B cell (primary cell): ENCODE measurements around the gene CHTOP.

Source experiments
- CTCF ChIP-seq: fragments of 200-600 bp; IDR thresholded peaks from one replicate; pipeline ENCODE4 v1.8.0; 2022; ENCODE audit warnings: antibody characterized with exemption, mild to moderate bottlenecking
- EZH2 ChIP-seq: IDR thresholded peaks from 2 replicates; pipeline ENCODE4 v1.6.1; 2012; ENCODE audit warnings: borderline replicate concordance, low read depth, mild to moderate bottlenecking, moderate library complexity, low read length; ENCODE audit not compliant: insufficient read depth, poor library complexity, severe bottlenecking

GRCh38 chr1:153683854-153684253 lies 50.0 kb downstream of the CHTOP start:
- TF ChIP-seq CTCF (no peak), EZH2 (no peak)
